COLO668 (cell line): ENCODE results near the gene ABLIM3.

ENCODE experiments used
- DNase-seq: peaks from one replicate; lab custom pipeline; 2025; ENCODE audit not compliant: unreplicated experiment; lab: John Stamatoyannopoulos, UW

ABLIM3 gene

GRCh38 chr5:149216496-149216895 lies 75.2 kb downstream of the ABLIM3 start:
- DNase-seq: no peak

GRCh38 chr5:149217096-149217802 lies 76.0 kb downstream of the ABLIM3 start:
- DNase-seq: no peak

- no peak for DNase-seq
These were observed 76.5 kb downstream of the ABLIM3 start for GRCh38 chr5:149217803-149218155.

GRCh38 chr5:149219584-149219983 lies 78.3 kb downstream of the ABLIM3 start:
- no peak for DNase-seq

- DNase-seq: no peak
These were observed 79.5 kb downstream of the ABLIM3 start for GRCh38 chr5:149220750-149221149.

- DNase-seq: no peak
These were observed 80.0 kb downstream of the ABLIM3 start for GRCh38 chr5:149221326-149221725.

GRCh38 chr5:149221731-149222342 lies 80.5 kb downstream of the ABLIM3 start:
- DNase-seq: no peak

- no peak for DNase-seq
These were observed 82.0 kb downstream of the ABLIM3 start for GRCh38 chr5:149223081-149223848.

GRCh38 chr5:149224282-149224681 lies 83.0 kb downstream of the ABLIM3 start:
- DNase-seq: no peak

- no peak for DNase-seq
These were observed 86.0 kb downstream of the ABLIM3 start for GRCh38 chr5:149227168-149227826.

- no peak for DNase-seq
These were observed 87.5 kb downstream of the ABLIM3 start for GRCh38 chr5:149228618-149229297.

GRCh38 chr5:149229298-149229937 lies 88.1 kb downstream of the ABLIM3 start:
- DNase-seq: no peak

- no peak for DNase-seq
These were observed 94.5 kb downstream of the ABLIM3 start for GRCh38 chr5:149235841-149236240.

GRCh38 chr5:149237662-149238061 lies 96.4 kb downstream of the ABLIM3 start:
- no peak for DNase-seq

GRCh38 chr5:149238540-149238939 lies 97.2 kb downstream of the ABLIM3 start:
- no peak for DNase-seq

- DNase-seq: no peak
These were observed 98.6 kb downstream of the ABLIM3 start for GRCh38 chr5:149239917-149240316.

GRCh38 chr5:149240354-149240998 lies 99.2 kb downstream of the ABLIM3 start:
- DNase-seq: no peak

- DNase-seq: no peak
These were observed 101.0 kb downstream of the ABLIM3 start for GRCh38 chr5:149242339-149242738.

GRCh38 chr5:149246906-149247305 lies 105.6 kb downstream of the ABLIM3 start:
- no peak for DNase-seq

- no peak for DNase-seq
These were observed 106.4 kb downstream of the ABLIM3 start for GRCh38 chr5:149247726-149248125.
